K562 (cell line): ENCODE data around the gene FAR2. TPM values are rescaled to one million over a fixed set of nuclear protein-coding genes. Genes with fewer than 3 reads are reported as not detected.
A peak's percentile ranks its signal among the peaks of the same experiment; 100 is the strongest.
"Not testable (repeated sequence)": the region's sequence is repeated elsewhere in the genome, so short reads cannot be mapped to it uniquely, and the experiment has no call there.

ENCODE experiments used
- ATAC-seq: fragments of 200-7000 bp; cut with Tn5 transposase; 3 replicates; pipeline ENCODE4 v1.9.1; 2020; ENCODE audit warnings: moderate library complexity
- BruUV-seq: library from RNA; stranded (reverse); fragments of 400-500 nt; replicated peaks from 2 replicates; lab custom pipeline; 2021; lab: Mats Ljungman, UMichigan
- CTCF ChIA-PET: fragments of 300-600 bp; formaldehyde crosslinking; extraction: SDS; loops from one replicate; lab custom pipeline; 2021; ENCODE audit warnings: low intra/inter-chr PET ratio; lab: Yijun Ruan, JAX
- POLR2A ChIA-PET: fragments of 300-600, 350-650 bp; sonication (Branson Sonifier 250); formaldehyde crosslinking; extraction: SDS; loops from one replicate; lab custom pipeline; 2021; ENCODE audit warnings: antibody characterized with exemption, inconsistent platforms; lab: Yijun Ruan, JAX
- DNase-seq, 4 experiments: peaks; one replicate each; pipeline versions ENCODE4 v3.0.0 to v3.0.0-alpha.2; 2011 to 2018; ENCODE audit warnings: low spot score in 3 of 4, mixed read lengths in 3 of 4; ENCODE audit errors: extremely low read depth in 1 of 4
- FAIRE-seq: peaks from 2 replicates; lab custom pipeline; 2011; peaks lifted over from hg19 to GRCh38; lab: Jason Lieb, UNC
- H2AFZ ChIP-seq: 2 replicates; pipeline ENCODE4 v1.6.0; 2011; ENCODE audit warnings: low read depth, low read length, control low read depth, inconsistent platforms
- H3K27ac ChIP-seq: fragments of 200-600 bp; 3 replicates; pipeline ENCODE4 v1.8.0; 2011; ENCODE audit warnings: low read depth, mild to moderate bottlenecking, control low read depth, inconsistent platforms, low read length, moderate library complexity, mixed read lengths; ENCODE audit errors: extremely low read depth
- H3K27me3 ChIP-seq, 2 experiments: fragments of 300-600 bp in 1 of 2; 2 replicates in 1 of 2; 3 replicates in 1 of 2; pipeline versions ENCODE4 v1.6.0 to v1.8.0; 2011; ENCODE audit warnings: inconsistent platforms in 2 of 2, low read length in 2 of 2, mild to moderate bottlenecking in 1 of 2, mixed read lengths in 1 of 2, moderate library complexity in 1 of 2; ENCODE audit not compliant: control insufficient read depth in 2 of 2, insufficient read depth in 2 of 2
- H3K36me3 ChIP-seq: fragments of 300-600 bp; 3 replicates; pipeline ENCODE4 v1.8.0; 2011; ENCODE audit warnings: mild to moderate bottlenecking, low read length, inconsistent platforms; ENCODE audit not compliant: control insufficient read depth, insufficient read depth
- H3K4me1 ChIP-seq, 2 experiments: fragments of 200-600 bp in 1 of 2; replicated peaks in 1 of 2; 2 replicates in 1 of 2; 3 replicates in 1 of 2; pipeline versions ENCODE4 v1.5.1 to v1.8.0; 2011; ENCODE audit warnings: inconsistent platforms in 2 of 2, low read length in 2 of 2, mild to moderate bottlenecking in 1 of 2, mixed read lengths in 1 of 2, moderate library complexity in 1 of 2; ENCODE audit not compliant: control insufficient read depth in 2 of 2, insufficient read depth in 2 of 2
- H3K4me2 ChIP-seq: 2 replicates; pipeline ENCODE4 v1.6.1; 2011; ENCODE audit warnings: low read length, control low read depth, inconsistent platforms, mixed read lengths; ENCODE audit not compliant: insufficient read depth
- H3K4me3 ChIP-seq: fragments of 200-600 bp; sonication (generic), shearing (Covaris generic); 2 replicates; pipeline ENCODE4 v1.5.1; 2016; ENCODE audit warnings: control low read depth, inconsistent platforms
- H3K79me2 ChIP-seq: fragments of 200-600 bp; 3 replicates; pipeline ENCODE4 v1.8.0; 2011; ENCODE audit warnings: low read length, inconsistent platforms; ENCODE audit not compliant: control insufficient read depth, insufficient read depth
- H3K9ac ChIP-seq, 2 experiments: 2 replicates each; pipeline versions ENCODE4 v1.6.0 to v1.6.1; 2011; ENCODE audit warnings: low read depth in 2 of 2, low read length in 2 of 2, control low read depth in 1 of 2, inconsistent platforms in 1 of 2, mild to moderate bottlenecking in 1 of 2, mixed read lengths in 1 of 2; ENCODE audit not compliant: insufficient read depth in 1 of 2
- H3K9me1 ChIP-seq: one replicate; pipeline ENCODE4 v1.6.0; 2011; ENCODE audit warnings: inconsistent platforms, mild to moderate bottlenecking, low read length, moderate library complexity; ENCODE audit not compliant: control insufficient read depth, insufficient read depth
- H3K9me3 ChIP-seq: replicated peaks from 2 replicates; pipeline ENCODE4 v1.5.1; 2011; ENCODE audit warnings: low read depth, low read length, inconsistent platforms; ENCODE audit not compliant: control insufficient read depth, insufficient read depth
- H4K20me1 ChIP-seq: replicated peaks from 2 replicates; pipeline ENCODE4 v1.6.1; 2011; ENCODE audit warnings: low read length, inconsistent platforms, mixed read lengths; ENCODE audit not compliant: control insufficient read depth, insufficient read depth
- ZNF512 ChIP-seq: IDR thresholded peaks from 2 replicates; pipeline ENCODE4 v1.6.1; 2016; ENCODE audit warnings: missing genetic modification characterization, missing compliant biosample characterization
- WGBS: fragments of 100-300 bp; shearing (Covaris generic); methylation state at CpG from one replicate; pipeline ENCODE4 v1.1.6; 2016; ENCODE audit warnings: low coverage, mixed read lengths; ENCODE audit not compliant: insufficient coverage; ENCODE audit errors: missing lambda C conversion rate; 5-methylcytosine and 5-hydroxymethylcytosine counted together
- in situ Hi-C: fragments of 300-500 bp; cut with MboI; formaldehyde crosslinking; loops from 4 replicates; pipeline ENCODE4 v1.15.0; 2018; ENCODE audit warnings: inconsistent platforms, mixed read lengths
- intact Hi-C: fragments of 100-400 bp; cut with micrococcal nuclease; formaldehyde crosslinking; loops from 2 replicates; pipeline ENCODE4 v1.14.2; 2022
- polyA plus RNA-seq, 8 experiments: library from polyadenylated mRNA; depleted of rRNA in 4 of 8; stranded (reverse) in 5 of 8; unstranded in 3 of 8; fragments of >200 nt; fragmentation: Nextera tagmentation in 2 of 8; fragmentation: Illumina TruSeq in 1 of 8; extraction: Ambion mirVana in 2 of 8; extraction: Trizol in 1 of 8; gene quantifications; 2 replicates each; pipeline versions ENCODE4 v1.2.1 to v1.2.3, GENCODE V29; 2011 to 2014; ENCODE audit warnings: inconsistent platforms in 1 of 8, missing spikeins in 1 of 8
- total RNA-seq, 7 experiments: library from RNA; depleted of rRNA in 6 of 7; stranded (reverse); fragments of >200 nt in 6 of 7; fragmentation: Illumina TruSeq in 2 of 7; extraction: Trizol in 2 of 7; gene quantifications; 2 replicates each; pipeline versions ENCODE4 v1.2.1 to v1.2.3, GENCODE V29; 2011 to 2021; ENCODE audit warnings: low replicate concordance in 1 of 7

FAR2 gene
- total and polyA plus RNA-seq, 9 of the 15 experiments (the other 6 are each of a cell fraction or from before 2014, with no cell fraction given), result 5.0 to 13.4 (median 8.5) TPM

- H3K9me1 ChIP-seq, POLR2A ChIA-PET, H4K20me1 ChIP-seq, H3K36me3 ChIP-seq, CTCF ChIA-PET, intact Hi-C loops, ATAC-seq, DNase-seq, H3K27ac ChIP-seq, H3K9ac ChIP-seq, FAIRE-seq, H2AFZ ChIP-seq, H3K4me3 ChIP-seq, H3K4me1 ChIP-seq, H3K79me2 ChIP-seq, H3K4me2 ChIP-seq, H3K9me3 ChIP-seq, H3K27me3 ChIP-seq, in situ Hi-C loops, BruUV-seq: not testable (repeated sequence)
- WGBS, result 0% methylated on average over 2 of the region's 2 CpGs
These were observed 20.9 kb downstream of the FAR2 start for GRCh38 chr12:29169978-29170377.

- H2AFZ ChIP-seq, BruUV-seq, in situ Hi-C loops, H3K4me1 ChIP-seq, H3K9me1 ChIP-seq, H3K4me2 ChIP-seq, H3K9me3 ChIP-seq, ATAC-seq, DNase-seq, POLR2A ChIA-PET, H3K27me3 ChIP-seq, H3K27ac ChIP-seq, H3K9ac ChIP-seq, H3K79me2 ChIP-seq, CTCF ChIA-PET, H3K36me3 ChIP-seq, H4K20me1 ChIP-seq, H3K4me3 ChIP-seq, intact Hi-C loops, FAIRE-seq: not testable (repeated sequence)
- TF ChIP-seq ZNF512 (tag), result peak; percentile 88
- 13% methylated on average over 4 of the region's 5 CpGs for WGBS
These were observed 21.5 kb downstream of the FAR2 start for GRCh38 chr12:29170478-29171084.
